AG08396 (cell line): ENCODE data around the gene SIGLEC7.

Source experiments
- DNase-seq: peaks from one replicate; pipeline ENCODE4 v3.0.0; 2012; ENCODE audit warnings: low spot score, mixed read lengths

Gene SIGLEC7

GRCh38 chr19:51119101-51119500 is 23.0 kb upstream of the SIGLEC7 start:
- DNase-seq = no peak

- no peak for DNase-seq
These were observed 22.5 kb upstream of the SIGLEC7 start for GRCh38 chr19:51119611-51120010.

GRCh38 chr19:51120160-51120559 is 21.9 kb upstream of the SIGLEC7 start:
- DNase-seq = no peak

GRCh38 chr19:51121257-51121656 is 20.8 kb upstream of the SIGLEC7 start:
- DNase-seq = no peak

- no peak for DNase-seq
These were observed 19.8 kb upstream of the SIGLEC7 start for GRCh38 chr19:51122112-51122981.

GRCh38 chr19:51123381-51123800 is 18.7 kb upstream of the SIGLEC7 start:
- no peak for DNase-seq

GRCh38 chr19:51123802-51124201 is 18.3 kb upstream of the SIGLEC7 start:
- DNase-seq = no peak

- no peak for DNase-seq
These were observed 17.9 kb upstream of the SIGLEC7 start for GRCh38 chr19:51124216-51124615.

- no peak for DNase-seq
These were observed 17.4 kb upstream of the SIGLEC7 start, which contains the start of gene SIGLEC9 for GRCh38 chr19:51124729-51125128. TSS of gene SIGLEC9 (plus strand) at chr19:51124906. CDS start at chr19:51124975, 69 bp downstream.

GRCh38 chr19:51125421-51126075 is 16.6 kb upstream of the SIGLEC7 start:
- no peak for DNase-seq

GRCh38 chr19:51127032-51127431 is 15.1 kb upstream of the SIGLEC7 start:
- DNase-seq = no peak

- DNase-seq = no peak
These were observed 14.3 kb upstream of the SIGLEC7 start for GRCh38 chr19:51127755-51128154.

GRCh38 chr19:51128227-51128626 is 13.9 kb upstream of the SIGLEC7 start:
- no peak for DNase-seq

GRCh38 chr19:51129716-51130115 is 12.4 kb upstream of the SIGLEC7 start:
- no peak for DNase-seq

GRCh38 chr19:51131780-51132680 is 10.1 kb upstream of the SIGLEC7 start:
- DNase-seq = peak; percentile 51

GRCh38 chr19:51135004-51135403 is 7.1 kb upstream of the SIGLEC7 start:
- DNase-seq = no peak

GRCh38 chr19:51135986-51136762 is 5.9 kb upstream of the SIGLEC7 start:
- DNase-seq = no peak

- no peak for DNase-seq
These were observed 5.1 kb upstream of the SIGLEC7 start for GRCh38 chr19:51136851-51137551.

GRCh38 chr19:51137792-51138425 is 4.2 kb upstream of the SIGLEC7 start:
- no peak for DNase-seq

- DNase-seq = no peak
These were observed 3.5 kb upstream of the SIGLEC7 start for GRCh38 chr19:51138549-51138979.
